GM12891 (cell line): ENCODE results near the gene TAF11L4. TPM values are rescaled to one million over a fixed set of nuclear protein-coding genes. Genes with fewer than 3 reads are reported as not detected.
"Not testable (repeated sequence)": the region's sequence is repeated elsewhere in the genome, so short reads cannot be mapped to it uniquely, and the experiment has no call there.

Experiments
- DNase-seq: peaks from one replicate; pipeline ENCODE4 v3.0.0; 2011; ENCODE audit warnings: low spot score; ENCODE audit not compliant: insufficient read length
- FAIRE-seq: peaks from 2 replicates; lab custom pipeline; 2011; peaks lifted over from hg19 to GRCh38; lab: Jason Lieb, UNC
- PAX5 ChIP-seq: IDR thresholded peaks from 2 replicates; pipeline ENCODE4 v1.6.1; 2011; ENCODE audit warnings: low read length, moderate library complexity, mild to moderate bottlenecking; ENCODE audit not compliant: insufficient read depth, severe bottlenecking
- POLR2A ChIP-seq: IDR thresholded peaks from 2 replicates; pipeline ENCODE4 v1.6.1; 2011; ENCODE audit warnings: low read depth, low read length, control low read depth
- POLR2AphosphoS5 ChIP-seq: IDR thresholded peaks from 2 replicates; pipeline ENCODE4 v1.6.1; 2011; ENCODE audit warnings: low read depth, low read length, control low read depth
- POU2F2 ChIP-seq: IDR thresholded peaks from 2 replicates; pipeline ENCODE4 v1.6.1; 2011; ENCODE audit warnings: low read depth, mild to moderate bottlenecking, control low read depth, low read length, moderate library complexity
- SPI1 ChIP-seq: IDR thresholded peaks from 2 replicates; pipeline ENCODE4 v1.6.1; 2011; ENCODE audit warnings: low read depth, low read length, control low read depth
- TAF1 ChIP-seq: IDR thresholded peaks from 2 replicates; pipeline ENCODE4 v1.6.1; 2011; ENCODE audit warnings: low read depth, low read length, control low read depth
- polyA plus RNA-seq: library from polyadenylated mRNA; unstranded; fragments of >200 nt; gene quantifications from one replicate; pipeline ENCODE4 v1.2.1, GENCODE V29; 2012; ENCODE audit warnings: low read depth, missing spikeins, inconsistent platforms; ENCODE audit not compliant: missing spikeins

TAF11L4 gene
- not detected for polyA plus RNA-seq

DNA sequence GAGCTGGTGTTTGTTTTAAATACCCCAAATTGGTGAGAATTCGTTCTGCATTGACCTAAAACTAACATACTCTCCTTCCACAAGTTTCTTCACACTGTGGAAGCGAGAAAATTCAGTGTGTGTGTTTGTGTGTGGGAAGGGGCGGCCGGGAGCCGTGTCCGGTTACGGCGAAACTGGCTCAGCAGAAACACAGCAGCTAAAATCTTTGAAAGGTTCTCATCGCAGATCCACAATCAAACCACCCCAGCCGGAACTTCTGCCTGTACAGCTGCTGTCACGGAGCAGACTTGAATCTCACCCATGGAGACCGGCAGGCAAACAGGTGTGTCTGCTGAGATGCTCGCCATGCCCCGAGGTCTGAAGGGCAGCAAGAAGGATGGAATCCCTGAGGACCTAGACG lies at the start of gene TAF11L4:
TAF11L4 (plus strand) TSS at position 301 of the 400 bp plus-strand sequence.
- FAIRE-seq, DNase-seq: not testable (repeated sequence)

DNA sequence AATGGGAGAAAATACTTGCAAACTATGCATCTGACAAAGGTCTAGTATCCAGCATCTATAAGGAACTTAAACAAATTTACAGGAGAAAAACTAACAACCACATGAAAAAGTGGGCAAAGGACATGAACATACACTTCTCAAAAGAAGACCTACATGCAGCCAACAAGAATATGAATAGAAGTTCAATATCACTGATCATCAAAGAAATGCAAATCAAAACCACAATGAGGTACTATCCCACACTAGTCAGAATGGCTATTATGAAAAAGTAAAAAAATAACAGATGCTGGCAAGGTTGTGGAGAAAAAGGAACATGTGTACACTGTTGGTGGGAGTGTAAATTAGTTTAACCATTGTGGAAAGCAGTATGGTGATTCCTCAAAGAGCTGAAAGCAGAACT lies 46.5 kb upstream of the TAF11L4 start:
- not testable (repeated sequence) for DNase-seq, FAIRE-seq

DNA sequence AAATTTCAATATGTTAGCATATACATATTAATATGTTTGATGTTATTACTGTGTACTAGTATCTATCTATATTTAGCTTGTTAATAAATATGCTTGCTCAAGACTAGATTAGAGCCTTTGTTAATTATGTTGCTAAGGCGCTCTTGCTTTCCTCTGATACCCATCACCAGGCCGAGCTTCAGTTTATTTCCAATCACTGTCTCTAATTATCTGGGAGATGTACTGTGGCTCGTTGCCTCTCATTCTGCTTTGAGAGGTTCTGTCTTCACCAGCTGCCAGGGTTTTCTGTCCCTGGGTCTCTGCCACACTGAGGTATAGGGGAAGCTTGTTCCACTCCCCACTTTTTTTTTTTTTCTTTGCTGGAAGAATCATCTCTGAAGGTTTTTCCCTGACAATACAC lies 44.6 kb upstream of the TAF11L4 start:
- TF ChIP-seq SPI1, result no peak
- no peak for TF ChIP-seq POLR2A
- no peak for TF ChIP-seq TAF1
- no peak for TF ChIP-seq POLR2AphosphoS5
- TF ChIP-seq PAX5, result no peak
- TF ChIP-seq POU2F2, result no peak
- DNase-seq (no peak), FAIRE-seq (no peak)

DNA sequence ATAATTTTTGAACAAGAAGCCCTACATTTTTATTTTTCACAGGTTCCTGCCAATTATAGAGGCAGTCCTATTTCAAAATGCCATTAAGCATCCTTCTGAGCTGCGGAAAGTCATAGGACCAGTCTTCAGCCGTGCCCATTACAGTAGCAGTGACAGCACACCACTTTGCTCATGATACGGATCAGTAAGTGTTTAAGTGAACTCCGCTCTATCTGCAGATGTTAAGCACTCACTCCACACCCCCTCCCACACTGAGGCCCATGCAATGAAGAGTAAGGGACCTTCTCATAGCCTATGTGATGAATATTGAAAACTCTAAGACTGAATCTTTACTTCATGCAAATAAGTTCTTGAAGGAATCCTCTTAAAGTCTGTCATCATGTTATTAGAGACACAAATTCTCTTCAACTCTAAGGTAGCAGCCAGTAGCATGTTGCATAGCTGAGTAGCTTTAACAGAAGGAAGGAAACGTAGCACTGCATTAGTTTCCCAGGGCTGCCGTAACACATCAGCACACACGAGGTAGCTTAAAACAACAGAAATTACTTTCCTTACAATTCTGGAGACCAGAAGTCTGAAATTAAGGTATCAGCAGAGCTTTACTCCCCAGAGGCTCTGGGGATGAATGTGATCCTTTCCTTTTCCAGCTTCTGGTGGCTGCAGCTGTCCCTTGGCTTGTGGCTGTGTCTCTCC lies 43.9 kb upstream of the TAF11L4 start:
- DNase-seq (no peak), FAIRE-seq (no peak)

DNA sequence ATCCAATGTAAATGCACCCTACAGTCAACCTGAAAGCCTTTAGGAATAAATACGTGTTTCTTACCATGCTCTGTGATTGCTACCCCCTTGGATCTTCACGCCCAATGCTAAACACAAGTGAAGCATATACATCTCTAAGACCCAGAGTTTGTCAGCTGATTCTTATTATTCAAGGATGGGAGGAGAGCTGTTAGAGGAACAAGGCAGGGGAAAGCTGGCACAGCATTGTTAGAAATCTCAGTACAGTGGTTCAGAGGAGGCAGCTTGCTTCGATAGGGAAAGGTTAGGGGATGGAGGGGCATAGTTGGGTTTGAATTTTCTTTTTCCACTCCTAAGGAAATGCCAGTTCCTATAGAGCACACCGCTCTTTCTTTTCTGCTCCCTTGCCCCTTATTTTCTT lies 40.2 kb upstream of the TAF11L4 start:
- FAIRE-seq, result no peak
- TF ChIP-seq PAX5 (no peak), TAF1 (no peak), POLR2A (no peak), POU2F2 (no peak), SPI1 (no peak), POLR2AphosphoS5 (no peak)

More for the DNA sequence above, 43.9 kb upstream of the TAF11L4 start:
- TF ChIP-seq PAX5 (no peak), POU2F2 (no peak), TAF1 (no peak), SPI1 (no peak), POLR2A (no peak), POLR2AphosphoS5 (no peak)

DNA sequence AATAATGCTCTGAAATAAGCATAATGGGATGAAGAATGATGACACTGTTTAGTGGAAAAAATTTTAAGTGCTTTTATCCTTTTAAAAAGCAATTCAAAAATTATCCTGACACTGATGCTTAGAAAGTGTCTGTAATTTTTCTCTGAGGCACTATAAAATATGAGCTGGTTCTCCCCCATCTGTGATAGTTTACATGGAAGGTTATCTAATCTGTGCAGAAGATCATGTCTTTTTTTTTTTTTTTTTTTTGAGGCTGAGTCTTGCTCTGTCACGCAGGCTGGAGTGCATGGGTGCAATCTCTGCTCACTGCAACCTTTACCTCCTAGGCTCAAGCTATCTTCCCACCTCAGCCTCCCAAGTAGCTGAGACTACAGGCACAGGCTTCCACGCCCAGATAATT lies 38.8 kb upstream of the TAF11L4 start:
- FAIRE-seq, result no peak
- DNase-seq, result no peak
- no peak for TF ChIP-seq PAX5
- TF ChIP-seq SPI1, result no peak
- TF ChIP-seq POU2F2, result no peak
- no peak for TF ChIP-seq POLR2AphosphoS5
- no peak for TF ChIP-seq TAF1
- TF ChIP-seq POLR2A, result no peak

More for the DNA sequence above, 40.2 kb upstream of the TAF11L4 start:
- DNase-seq, result no peak

DNA sequence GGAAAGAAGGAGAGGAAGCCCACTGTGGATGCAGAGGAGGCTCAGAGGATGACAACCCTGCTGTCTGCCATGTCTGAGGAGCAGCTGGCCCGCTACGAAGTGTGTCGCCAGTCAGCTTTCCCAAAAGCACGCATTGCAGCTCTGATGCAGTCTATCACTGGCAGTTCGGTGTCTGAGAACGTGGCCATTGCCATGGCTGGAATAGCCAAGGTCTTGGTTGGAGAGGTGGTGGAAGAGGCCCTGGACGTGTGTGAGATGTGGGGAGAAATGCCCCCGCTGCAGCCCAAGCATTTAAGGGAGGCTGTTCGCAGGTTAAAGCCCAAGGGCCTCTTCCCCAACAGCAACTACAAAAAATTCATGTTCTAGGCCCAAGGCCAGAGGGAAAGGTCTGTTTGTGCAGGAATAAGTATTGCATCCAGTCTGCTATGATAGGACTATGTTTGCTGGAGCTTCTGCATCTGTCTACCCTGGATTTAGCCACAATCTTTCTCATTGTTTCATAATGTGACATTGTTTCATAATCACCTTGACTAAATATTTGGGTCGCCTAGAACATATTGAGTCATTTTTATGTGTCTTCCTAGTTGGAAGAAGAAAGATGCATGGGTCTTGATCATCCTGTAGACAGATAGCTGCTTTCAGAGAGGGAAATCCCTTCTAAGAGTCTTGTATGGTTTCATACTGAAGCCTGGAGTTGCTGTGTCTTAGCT lies 35.0 kb upstream of the TAF11L4 start:
- not testable (repeated sequence) for FAIRE-seq, DNase-seq

DNA sequence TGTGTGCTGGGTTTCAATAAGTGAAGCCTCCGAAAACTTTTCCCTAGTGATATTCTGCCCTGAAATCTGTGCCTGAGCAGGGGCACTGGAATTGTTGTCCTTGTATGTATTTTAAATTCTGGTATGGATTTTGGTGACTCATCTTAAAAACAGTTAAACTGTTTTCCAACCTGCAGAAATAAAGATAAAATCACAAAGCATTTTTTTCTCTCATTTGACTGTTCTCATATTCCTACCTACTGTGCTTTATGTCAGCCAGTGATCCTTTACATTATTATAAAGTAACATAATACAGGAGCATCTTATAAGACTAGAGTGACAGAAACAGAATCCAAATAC lies 34.5 kb upstream of the TAF11L4 start:
- TF ChIP-seq POU2F2, result no peak
- TF ChIP-seq POLR2AphosphoS5, result no peak
- TF ChIP-seq TAF1, result no peak
- TF ChIP-seq PAX5, result no peak
- no peak for TF ChIP-seq SPI1
- TF ChIP-seq POLR2A, result no peak
- no peak for DNase-seq
- no peak for FAIRE-seq

DNA sequence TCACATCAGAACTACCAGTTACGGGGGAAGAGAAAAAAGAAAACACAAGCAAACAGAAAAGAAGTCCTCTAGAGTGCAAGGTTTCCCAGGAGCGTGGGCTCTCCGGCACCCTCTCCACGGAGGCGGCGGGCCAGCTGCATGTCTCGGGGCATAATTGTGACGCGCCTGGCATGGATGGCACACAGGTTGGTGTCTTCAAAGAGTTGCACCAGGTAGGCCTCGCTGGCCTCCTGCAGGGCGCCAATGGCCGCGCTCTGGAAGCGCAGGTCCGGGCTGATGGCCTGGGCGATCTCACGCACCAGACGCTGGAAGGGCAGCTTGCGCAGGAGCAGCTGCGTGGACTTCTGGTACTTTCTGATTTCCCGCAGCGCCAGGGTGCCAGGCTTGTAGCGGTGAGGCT lies 30.3 kb upstream of the TAF11L4 start:
- FAIRE-seq, DNase-seq: not testable (repeated sequence)

DNA sequence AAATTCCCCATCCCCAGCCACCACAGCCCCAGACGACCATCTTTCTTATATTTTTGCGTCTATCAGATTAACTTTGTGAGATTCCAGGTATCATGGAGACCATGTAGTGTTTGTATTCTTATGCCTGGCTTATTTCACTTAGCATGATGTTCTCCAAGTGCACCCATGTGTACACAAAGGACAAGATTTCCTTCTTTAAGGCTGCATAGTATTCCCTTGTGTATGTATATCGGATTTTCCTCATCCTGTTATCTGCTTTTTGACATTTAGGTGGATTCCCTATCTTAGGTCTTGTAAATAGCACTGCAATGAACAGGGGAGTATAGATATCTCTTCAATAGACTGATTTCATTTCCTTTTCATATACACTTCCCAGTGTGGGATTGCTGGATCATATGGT lies 28.8 kb upstream of the TAF11L4 start:
- TF ChIP-seq POLR2A (no peak), TAF1 (no peak), POLR2AphosphoS5 (no peak), SPI1 (no peak)
- FAIRE-seq, result no peak
- no peak for DNase-seq

DNA sequence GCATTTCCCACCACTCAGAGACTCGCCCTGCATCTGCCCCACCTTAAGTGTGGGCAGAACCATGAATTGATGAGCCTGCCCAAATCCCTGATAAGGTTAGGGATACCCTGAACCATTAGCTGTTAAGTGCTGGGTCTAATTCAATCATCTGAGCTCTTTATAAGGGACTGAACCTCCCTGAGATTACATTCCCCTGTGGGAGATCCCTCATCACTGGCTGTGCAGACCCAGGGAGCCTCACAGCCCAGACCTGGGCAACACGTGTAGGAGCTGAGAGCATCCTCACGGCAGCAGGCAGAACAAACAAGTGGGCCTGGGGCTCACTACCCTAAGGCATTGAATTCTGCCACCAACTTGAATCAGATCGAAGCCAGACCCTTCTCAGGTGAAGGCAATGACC lies 24.2 kb upstream of the TAF11L4 start:
- FAIRE-seq (no peak), DNase-seq (no peak)
- TF ChIP-seq POU2F2 (no peak), POLR2AphosphoS5 (no peak), POLR2A (no peak), TAF1 (no peak), PAX5 (no peak), SPI1 (no peak)

DNA sequence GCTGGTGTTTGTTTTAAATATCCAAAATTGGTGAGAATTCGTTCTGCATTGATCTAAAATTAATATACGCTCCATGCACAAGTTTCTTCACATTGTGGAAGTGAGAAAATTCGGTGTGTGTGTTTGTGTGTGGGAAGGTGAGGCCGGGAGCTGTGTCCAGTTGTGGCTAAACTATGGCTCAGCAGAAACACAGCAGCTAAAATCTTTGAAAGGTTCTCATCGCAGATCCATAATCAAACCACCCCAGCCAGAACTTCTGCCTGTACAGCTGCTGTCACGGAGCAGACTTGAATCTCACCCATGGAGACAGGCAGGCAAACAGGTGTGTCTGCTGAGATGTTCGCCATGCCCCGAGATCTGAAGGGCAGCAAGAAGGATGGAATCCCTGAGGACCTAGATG lies 23.7 kb upstream of the TAF11L4 start, which contains the start of gene TAF11L2:
TAF11L2 (plus strand) TSS at position 301 of the 400 bp plus-strand sequence.
- not testable (repeated sequence) for DNase-seq, FAIRE-seq
